Activated CD4-positive, alpha-beta T cell treated with anti-CD3 and anti-CD28 coated beads, Interleukin-2, amount 10 ng/mL, durations not matched to agents 7 days and 5 days (primary cell): ENCODE measurements around the gene MSMP. TPM values are rescaled to one million over a fixed set of nuclear protein-coding genes. Genes with fewer than 3 reads are reported as not detected.

Experiments
- CTCF ChIA-PET: fragments of 350-600 bp; sonication (Branson Sonifier 250); formaldehyde crosslinking; loops from one replicate; lab custom pipeline; 2021; ENCODE audit warnings: antibody characterized with exemption; lab: Charles Lee
- POLR2A ChIA-PET: fragments of 350-600 bp; sonication (Branson Sonifier 250); formaldehyde crosslinking; loops from one replicate; lab custom pipeline; 2021; ENCODE audit warnings: antibody characterized with exemption; lab: Charles Lee
- DNase-seq: peaks from one replicate; pipeline ENCODE4 v3.0.0-alpha.2; 2020
- H3K27ac Mint-ChIP-seq: one replicate; pipeline ENCODE4 v1.8.0; 2021; ENCODE audit warnings: mild to moderate bottlenecking, moderate library complexity, mixed read lengths
- H3K27me3 Mint-ChIP-seq: one replicate; pipeline ENCODE4 v1.8.0; 2021; ENCODE audit warnings: mixed read lengths
- H3K36me3 Mint-ChIP-seq: one replicate; pipeline ENCODE4 v1.8.0; 2021; ENCODE audit warnings: low read depth, mixed read lengths
- H3K4me1 Mint-ChIP-seq: one replicate; pipeline ENCODE4 v1.8.0; 2021; ENCODE audit warnings: mixed read lengths
- H3K4me3 Mint-ChIP-seq: one replicate; pipeline ENCODE4 v1.8.0; 2021; ENCODE audit warnings: mild to moderate bottlenecking, moderate library complexity, mixed read lengths
- H3K9me3 Mint-ChIP-seq: one replicate; pipeline ENCODE4 v1.8.0; 2021; ENCODE audit warnings: mixed read lengths
- total RNA-seq, 2 experiments: library from RNA; stranded (reverse); gene quantifications; one replicate each; pipeline ENCODE4 v1.2.3, GENCODE V29; 2021

The MSMP gene
- total RNA-seq, 2 experiments from 2014 or later, result not detected

DNA sequence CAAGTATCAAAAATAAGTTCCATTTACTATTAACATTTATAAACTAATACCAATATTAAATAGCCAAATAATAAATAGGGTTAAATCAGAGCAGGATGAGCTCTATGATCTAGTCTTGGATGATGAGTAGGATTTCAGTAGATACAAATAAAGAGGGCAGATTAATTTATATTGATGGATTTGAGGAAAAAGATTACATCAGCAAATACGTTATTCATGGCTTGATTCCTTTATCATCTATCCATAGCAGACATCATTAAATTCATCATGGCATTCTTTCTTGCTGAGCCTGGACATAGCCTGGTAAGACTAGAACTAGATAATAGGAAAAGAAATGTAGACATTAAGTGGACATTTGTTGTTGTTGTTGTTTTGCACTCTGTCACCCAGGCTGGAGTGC, 13.4 kb upstream of the MSMP start:
- Mint-ChIP-seq H3K27me3 (no peaks in the 10 kb centered on the region), H3K36me3 (no peaks in the 10 kb centered on the region), H3K27ac (no peak overlapping the region), H3K4me3 (no peak overlapping the region), H3K9me3 (no peaks in the 10 kb centered on the region), H3K4me1 (peaks cover 3% of the 10 kb centered on the region)
- ChIA-PET POLR2A (no interaction called here), CTCF (interaction anchor here (0.6 to 1.2 kb wide), 4 partner anchors 11 to 668 kb away, joined by 3 to 6 read pairs (median 4); no protein-coding TSS in a partner anchor)
- no peak for DNase-seq

DNA sequence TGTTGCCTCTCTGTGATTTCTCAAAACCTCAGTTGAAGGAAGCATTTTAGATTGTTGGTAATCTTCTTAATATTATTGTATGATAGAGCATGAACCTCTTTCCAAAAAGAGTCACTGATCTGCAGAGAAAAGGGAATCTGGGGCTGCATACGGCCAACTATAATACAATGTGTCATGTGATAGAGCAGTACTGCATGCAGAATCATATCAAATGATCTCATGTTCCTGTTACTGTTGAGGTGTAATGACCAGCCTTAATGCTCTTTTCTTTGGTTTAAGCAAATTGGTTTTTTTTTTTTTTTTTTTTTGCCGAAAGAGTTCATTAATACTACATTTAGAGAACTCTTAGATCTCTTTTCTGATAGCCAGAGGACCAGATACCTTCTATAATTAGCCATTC, 12.9 kb upstream of the MSMP start:
- Mint-ChIP-seq H3K27ac (no peak overlapping the region), H3K36me3 (peaks cover under 1% of the 10 kb centered on the region), H3K9me3 (no peaks in the 10 kb centered on the region), H3K4me3 (no peak overlapping the region), H3K4me1 (peaks cover 3% of the 10 kb centered on the region), H3K27me3 (no peaks in the 10 kb centered on the region)
- ChIA-PET CTCF (interaction anchor here (1.2 kb wide), 1 partner anchor 10 kb away, joined by 3 read pairs; no protein-coding TSS in a partner anchor), POLR2A (no interaction called here)
- DNase-seq, result no peak

DNA sequence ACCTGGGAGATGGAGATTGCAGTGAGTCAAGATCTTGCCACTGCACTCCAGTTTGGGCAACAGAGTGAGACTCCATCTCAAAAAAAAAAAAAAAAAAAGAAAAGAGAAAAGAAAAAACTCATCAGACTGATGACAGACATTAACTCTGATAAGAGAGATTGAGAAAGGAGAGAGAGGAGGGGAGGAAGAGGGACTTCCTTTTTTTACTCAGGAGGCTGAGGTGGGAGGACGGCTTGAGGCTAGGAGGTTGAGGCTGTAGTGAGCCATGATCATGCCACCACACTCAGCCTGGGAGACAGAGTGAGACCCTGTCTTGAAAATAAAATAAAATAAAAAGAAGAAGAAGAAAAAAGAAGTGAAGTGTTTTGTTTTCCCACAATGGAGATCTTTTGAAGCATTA, 9.7 kb upstream of the MSMP start:
- H3K9me3 Mint-ChIP-seq, result no peaks in the 10 kb centered on the region
- ChIA-PET CTCF (no interaction called here), POLR2A (no interaction called here)
- peaks cover 10% of the 10 kb centered on the region for H3K36me3 Mint-ChIP-seq
- no peaks in the 10 kb centered on the region for H3K27me3 Mint-ChIP-seq
- H3K4me3 Mint-ChIP-seq, result no peak overlapping the region
- no peak for DNase-seq
- H3K27ac Mint-ChIP-seq, result no peak overlapping the region
- H3K4me1 Mint-ChIP-seq, result peaks cover 18% of the 10 kb centered on the region

DNA sequence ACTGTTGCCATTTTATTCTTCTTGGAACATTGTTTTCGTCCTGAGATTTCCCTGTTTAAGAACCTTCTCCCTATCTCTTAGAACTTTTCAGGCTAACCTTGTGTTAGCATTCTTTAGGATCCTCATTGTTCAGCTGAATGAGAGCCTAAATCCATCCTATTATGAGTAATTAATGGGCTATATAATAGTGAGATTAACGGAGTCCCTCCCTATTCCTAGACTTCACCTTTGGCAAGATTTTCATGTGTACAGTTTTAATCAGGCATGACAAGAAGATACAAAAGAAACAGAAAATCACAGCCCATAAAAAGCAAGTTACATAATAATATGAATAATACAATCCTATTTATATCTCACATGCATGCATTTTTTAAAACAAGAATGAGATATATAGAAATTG, 9.1 kb upstream of the MSMP start:
- H3K36me3 Mint-ChIP-seq, result peaks cover 10% of the 10 kb centered on the region

DNA sequence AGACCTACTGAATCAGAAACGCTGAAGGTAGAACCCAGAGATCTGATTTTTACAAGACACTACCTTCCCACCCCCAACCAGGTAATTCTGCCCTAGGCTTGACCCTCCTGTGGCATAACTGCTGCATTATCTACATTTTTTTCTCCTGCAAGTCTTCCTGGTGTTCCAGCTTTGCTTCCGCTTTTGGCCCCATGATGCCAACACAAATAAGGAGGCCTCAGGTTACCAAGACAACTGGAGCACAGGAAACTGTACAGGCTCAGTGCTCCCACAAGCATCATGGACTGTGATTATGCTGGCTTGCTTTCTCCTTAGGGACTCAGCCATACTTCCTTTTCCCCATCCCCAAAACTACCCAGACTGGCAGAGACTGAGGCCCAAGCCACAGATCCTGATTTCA, 6.6 kb upstream of the MSMP start:
- Mint-ChIP-seq H3K4me1 (peaks cover 40% of the 10 kb centered on the region), H3K27ac (no peak overlapping the region), H3K4me3 (no peak overlapping the region), H3K27me3 (no peaks in the 10 kb centered on the region), H3K36me3 (peaks cover 10% of the 10 kb centered on the region), H3K9me3 (no peaks in the 10 kb centered on the region)
- no peak for DNase-seq
- ChIA-PET CTCF (interaction anchor here (1.2 to 2.5 kb wide), 3 partner anchors 13 to 52 kb away, joined by 3 to 7 read pairs (median 3); partner anchors contain the start of gene SPAG8), POLR2A (no interaction called here)

More for the DNA sequence above, 9.1 kb upstream of the MSMP start:
- POLR2A ChIA-PET, result no interaction called here
- DNase-seq, result no peak
- no peaks in the 10 kb centered on the region for H3K9me3 Mint-ChIP-seq
- CTCF ChIA-PET, result interaction anchor here (0.5 to 0.6 kb wide), 2 partner anchors 18 to 1030 kb away, joined by 3 read pairs; no protein-coding TSS in a partner anchor
- H3K27ac Mint-ChIP-seq, result no peak overlapping the region
- peaks cover 25% of the 10 kb centered on the region for H3K4me1 Mint-ChIP-seq
- H3K27me3 Mint-ChIP-seq, result no peaks in the 10 kb centered on the region
- no peak overlapping the region for H3K4me3 Mint-ChIP-seq

DNA sequence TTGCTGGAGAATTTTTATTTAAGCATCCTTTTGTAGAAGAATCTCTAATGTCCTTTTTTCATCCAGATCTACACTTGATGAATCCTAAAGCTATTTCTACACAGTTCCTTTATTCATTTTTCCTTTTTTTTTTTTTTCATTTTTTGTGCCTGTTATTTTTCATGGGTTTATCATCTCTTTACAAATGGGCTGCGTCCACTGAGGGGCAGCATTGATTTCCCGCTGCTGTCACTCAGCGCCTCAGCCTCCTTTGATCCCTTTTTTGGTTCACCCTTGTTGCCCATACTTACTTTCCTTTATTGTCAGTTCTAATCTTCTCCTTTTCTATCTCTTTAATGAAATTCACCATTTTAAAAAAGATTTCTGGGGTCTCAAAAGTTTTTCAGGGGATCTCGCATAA, 5.7 kb upstream of the MSMP start:
- Mint-ChIP-seq H3K27ac (no peak overlapping the region), H3K4me3 (no peak overlapping the region)

DNA sequence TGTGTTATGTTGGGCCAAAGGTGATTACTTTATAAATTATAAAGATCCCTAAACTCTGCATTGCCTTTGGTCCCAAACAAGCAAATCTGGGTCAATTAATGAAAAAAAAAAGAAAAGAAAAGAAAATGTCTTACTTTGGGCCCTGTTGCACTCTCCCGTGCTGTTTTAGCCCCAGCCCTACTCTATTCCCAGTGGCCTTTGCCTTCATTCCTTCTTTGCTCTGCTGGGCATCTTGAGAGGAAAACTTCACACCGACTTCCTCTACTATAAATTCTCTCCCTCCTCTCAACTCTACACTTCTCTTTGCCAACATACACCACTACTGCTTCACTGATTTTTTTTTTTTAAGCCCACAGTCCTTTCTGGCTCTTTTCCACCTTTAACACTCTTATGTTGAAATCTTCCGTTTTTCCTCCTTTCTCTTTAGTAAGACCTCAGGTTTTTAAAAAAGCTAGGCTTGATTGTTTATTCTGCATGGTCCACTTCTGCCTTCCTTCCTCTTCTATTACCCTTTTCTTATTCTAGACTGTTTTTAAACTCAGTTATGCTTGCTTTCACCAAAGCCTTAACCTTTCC, 4.5 kb upstream of the MSMP start:
- peak overlapping the region; percentile 50 for H3K27ac Mint-ChIP-seq

More for the DNA sequence above, 5.7 kb upstream of the MSMP start:
- CTCF ChIA-PET, result interaction anchor here (1.0 to 2.5 kb wide), 4 partner anchors 14 to 53 kb away, joined by 3 to 7 read pairs (median 3); partner anchors contain the start of gene SPAG8
- no peak for DNase-seq
- POLR2A ChIA-PET, result no interaction called here
- Mint-ChIP-seq H3K36me3 (peaks cover 10% of the 10 kb centered on the region), H3K4me1 (peaks cover 43% of the 10 kb centered on the region), H3K9me3 (no peaks in the 10 kb centered on the region), H3K27me3 (no peaks in the 10 kb centered on the region)

DNA sequence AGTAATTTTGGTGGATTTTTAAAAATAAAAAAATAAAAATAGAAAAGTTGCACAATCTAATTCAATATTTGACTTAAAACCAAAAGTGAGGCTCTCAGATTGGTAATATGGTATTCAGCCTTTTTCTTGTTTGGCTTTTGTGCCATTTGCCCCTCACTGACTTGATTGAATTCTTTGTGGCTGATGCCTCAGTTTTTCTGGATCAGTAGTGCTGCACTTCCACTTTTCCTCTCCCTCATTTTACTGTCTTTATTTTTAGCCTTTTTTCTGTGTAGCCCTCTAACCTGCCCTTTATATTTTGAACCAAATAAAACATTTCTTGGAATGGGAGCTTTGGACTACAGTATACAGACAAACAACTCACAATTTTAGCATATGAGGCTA, 3.8 kb upstream of the MSMP start:
- no peak for DNase-seq
- Mint-ChIP-seq H3K27ac (peak overlapping the region; percentile 50), H3K27me3 (no peaks in the 10 kb centered on the region), H3K9me3 (no peaks in the 10 kb centered on the region), H3K4me1 (peaks cover 43% of the 10 kb centered on the region), H3K4me3 (peak overlapping the region; percentile 91), H3K36me3 (peaks cover 18% of the 10 kb centered on the region)
- ChIA-PET CTCF (interaction anchor here (1.8 kb wide), 1 partner anchor 12 kb away, joined by 4 read pairs; no protein-coding TSS in a partner anchor), POLR2A (no interaction called here)

More for the DNA sequence above, 4.5 kb upstream of the MSMP start:
- peak overlapping the region; percentile 58 for H3K4me3 Mint-ChIP-seq
- H3K4me1 Mint-ChIP-seq, result peaks cover 43% of the 10 kb centered on the region
- CTCF ChIA-PET, result interaction anchor here (1.8 kb wide), 1 partner anchor 11 kb away, joined by 4 read pairs; no protein-coding TSS in a partner anchor
- H3K9me3 Mint-ChIP-seq, result no peaks in the 10 kb centered on the region
- H3K27me3 Mint-ChIP-seq, result no peaks in the 10 kb centered on the region
- no peak for DNase-seq
- POLR2A ChIA-PET, result no interaction called here
- peaks cover 14% of the 10 kb centered on the region for H3K36me3 Mint-ChIP-seq

DNA sequence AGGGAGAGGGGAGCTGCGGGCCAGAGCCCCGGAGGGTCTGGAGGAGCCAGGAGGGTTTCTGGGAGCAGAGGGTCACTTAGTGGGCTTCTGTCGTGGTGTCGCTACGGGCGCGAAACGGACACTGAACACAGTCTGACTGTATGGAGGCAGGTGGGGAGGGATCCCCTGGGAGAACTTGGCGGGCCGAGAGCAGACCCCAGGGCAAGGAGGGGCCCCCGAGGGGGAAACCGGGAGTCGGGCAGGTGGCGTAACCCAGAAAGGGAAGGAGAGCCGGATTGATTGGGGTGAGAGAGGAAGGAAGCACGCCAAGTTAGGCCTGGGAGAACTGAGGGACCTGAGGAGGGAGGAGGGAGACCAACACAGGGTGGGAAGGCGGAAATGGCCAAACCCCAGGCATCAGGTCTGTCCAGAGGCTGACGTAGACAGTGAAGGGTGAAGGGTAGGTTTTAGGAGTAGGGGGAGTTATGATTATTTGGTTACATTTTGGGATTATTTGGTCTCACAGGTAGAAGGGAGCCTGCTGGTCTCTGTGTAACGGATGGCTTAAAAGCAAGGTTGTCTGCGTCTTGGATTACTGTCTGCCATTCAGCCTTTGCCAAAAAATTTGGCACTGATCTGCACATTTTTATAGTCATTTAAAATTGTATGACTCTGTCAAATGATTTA, 3.3 kb upstream of the MSMP start:
- Mint-ChIP-seq H3K27me3 (no peaks in the 10 kb centered on the region), H3K36me3 (peaks cover 22% of the 10 kb centered on the region), H3K9me3 (no peaks in the 10 kb centered on the region), H3K27ac (peak overlapping the region; percentile 94), H3K4me3 (peak overlapping the region; percentile 91), H3K4me1 (peaks cover 43% of the 10 kb centered on the region)
- ChIA-PET CTCF (interaction anchor here (0.6 to 4.2 kb wide), 17 partner anchors 10 to 154 kb away, joined by 3 to 38 read pairs (median 4); partner anchors contain the start of genes CREB3, HINT2, SPAG8 and TLN1), POLR2A (no interaction called here)
- DNase-seq, result peak; percentile 16

DNA sequence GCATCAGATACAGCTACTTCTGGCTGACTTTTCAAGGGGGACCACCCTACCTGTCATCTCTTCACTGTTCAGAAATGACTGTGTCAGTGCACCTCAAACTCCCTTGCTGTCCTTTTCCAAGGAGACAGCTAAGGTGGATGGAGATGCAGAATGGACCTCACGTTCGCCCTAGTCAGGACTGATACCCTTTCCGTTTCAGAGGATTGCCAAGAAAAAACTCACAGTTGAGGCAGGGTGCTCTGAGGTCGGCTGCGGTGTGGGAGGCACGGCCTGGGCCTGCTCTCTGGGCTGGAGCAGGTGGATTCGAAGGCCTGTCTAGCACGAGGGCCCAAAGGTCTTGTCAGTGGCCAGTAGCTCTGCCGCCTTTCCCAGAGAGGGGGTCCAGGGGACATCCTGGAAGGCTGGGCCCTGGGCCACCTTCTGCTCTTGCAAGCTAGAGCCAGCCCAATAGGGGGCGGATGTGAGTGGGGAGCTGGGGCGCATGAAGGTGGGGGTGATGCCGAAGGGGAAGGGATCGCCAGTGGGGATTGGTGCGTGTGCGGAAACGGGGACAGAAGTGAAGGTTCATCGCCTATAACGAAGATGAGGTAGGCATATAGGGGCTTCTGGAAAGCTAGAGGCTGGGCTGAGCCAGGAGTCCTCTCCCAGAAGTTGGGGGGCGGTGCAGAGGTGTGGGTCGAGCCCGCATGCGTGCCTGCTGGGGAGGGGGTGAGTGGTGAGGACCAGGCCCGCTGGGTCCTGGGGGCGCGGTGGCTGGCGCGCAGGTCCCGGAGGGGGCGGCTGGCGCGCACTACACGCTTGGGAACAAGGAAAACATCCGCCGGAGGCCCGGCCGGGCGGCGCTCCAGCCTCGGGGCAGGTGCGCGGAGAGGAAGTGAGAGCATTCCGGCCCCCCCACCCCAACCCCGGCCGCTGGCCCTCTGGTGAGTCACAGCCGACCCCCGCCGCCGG, 2.5 kb upstream of the MSMP start:
- peaks cover 23% of the 10 kb centered on the region for H3K36me3 Mint-ChIP-seq

DNA sequence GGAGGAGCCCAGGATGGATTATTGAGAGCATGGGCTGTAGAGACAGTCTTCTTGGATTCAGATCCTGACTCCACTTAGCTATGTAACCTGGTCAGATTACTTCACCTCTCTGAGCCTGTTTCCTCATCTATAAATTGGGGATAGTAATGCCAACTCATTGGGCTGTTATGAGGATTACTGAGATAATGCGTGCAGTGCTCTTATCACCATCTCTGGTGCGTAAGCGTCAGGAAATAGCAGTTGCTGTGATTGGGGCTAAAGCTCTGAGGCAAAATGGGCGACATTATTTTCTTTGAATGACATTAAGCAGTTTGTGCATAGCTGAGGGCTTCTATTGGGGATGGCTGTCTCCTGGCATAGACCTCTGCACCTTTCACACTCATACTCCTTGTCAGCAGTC, 995 bp upstream of the MSMP start:
- no peaks in the 10 kb centered on the region for H3K27me3 Mint-ChIP-seq
- no peaks in the 10 kb centered on the region for H3K9me3 Mint-ChIP-seq
- peaks cover 22% of the 10 kb centered on the region for H3K36me3 Mint-ChIP-seq
- CTCF ChIA-PET, result interaction anchor here (2.6 to 4.2 kb wide), 3 partner anchors 12 to 27 kb away, joined by 8 to 38 read pairs (median 14); partner anchors contain the start of genes CREB3 and TLN1
- H3K4me1 Mint-ChIP-seq, result peaks cover 53% of the 10 kb centered on the region
- POLR2A ChIA-PET, result no interaction called here
- no peak overlapping the region for H3K27ac Mint-ChIP-seq
- H3K4me3 Mint-ChIP-seq, result no peak overlapping the region
- DNase-seq, result no peak

More for the DNA sequence above, 2.5 kb upstream of the MSMP start:
- H3K4me1 Mint-ChIP-seq, result peaks cover 45% of the 10 kb centered on the region
- no peaks in the 10 kb centered on the region for H3K9me3 Mint-ChIP-seq
- ChIA-PET POLR2A (no interaction called here), CTCF (interaction anchor here (0.5 to 4.2 kb wide), 23 partner anchors 9 to 153 kb away, joined by 3 to 38 read pairs (median 4); partner anchors contain the start of genes CREB3, HINT2, SPAG8 and TLN1)
- peak overlapping the region; percentile 94 for H3K27ac Mint-ChIP-seq
- peak overlapping the region; percentile 91 for H3K4me3 Mint-ChIP-seq
- DNase-seq, result peak; percentile 83
- no peaks in the 10 kb centered on the region for H3K27me3 Mint-ChIP-seq

DNA sequence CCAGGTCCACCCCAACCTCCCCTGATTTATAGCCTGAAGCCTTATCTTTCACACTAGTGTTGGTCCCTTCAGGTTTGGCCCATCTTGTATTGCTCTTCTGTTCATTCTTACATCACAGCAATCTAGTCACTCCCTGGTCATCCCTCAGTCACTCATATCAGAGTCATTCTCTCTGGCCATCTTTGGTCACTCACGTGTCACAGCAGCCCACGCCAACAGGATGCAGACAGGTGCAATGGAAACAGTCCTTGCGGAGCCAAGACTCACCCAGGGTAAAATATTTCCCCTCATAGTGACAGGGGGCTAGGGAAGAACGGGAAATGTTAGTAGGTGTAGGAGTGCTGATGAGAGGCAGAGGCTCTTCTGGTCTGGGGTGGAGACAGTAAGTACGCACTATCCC, 610 bp downstream of the MSMP start:
- ChIA-PET CTCF (interaction anchor here (0.6 to 4.2 kb wide), 4 partner anchors 10 to 26 kb away, joined by 3 to 38 read pairs (median 7); no protein-coding TSS in a partner anchor), POLR2A (no interaction called here)
- no peaks in the 10 kb centered on the region for H3K27me3 Mint-ChIP-seq
- H3K27ac Mint-ChIP-seq, result no peak overlapping the region
- no peak for DNase-seq
- no peaks in the 10 kb centered on the region for H3K9me3 Mint-ChIP-seq
- H3K4me1 Mint-ChIP-seq, result peaks cover 45% of the 10 kb centered on the region
- H3K4me3 Mint-ChIP-seq, result no peak overlapping the region
- peaks cover 22% of the 10 kb centered on the region for H3K36me3 Mint-ChIP-seq
